ENCODE measurements around the gene ZNF423. TPM values are rescaled to one million over a fixed set of nuclear protein-coding genes. Genes with fewer than 3 reads are reported as not detected.

ZNF423 gene
- total RNA-seq, 1 experiment from 2014 or later = not detected

- DNase-seq (ENCODE audit: low read depth) = no peak
Observed at GRCh38 chr16:49826515-49826914, 29.4 kb downstream of the ZNF423 start.

- DNase-seq (ENCODE audit: low read depth) = no peak
Observed at GRCh38 chr16:49825041-49825440, 30.9 kb downstream of the ZNF423 start.

- DNase-seq (ENCODE audit: low read depth) = no peak
Observed at GRCh38 chr16:49824593-49824992, 31.3 kb downstream of the ZNF423 start.

GRCh38 chr16:49822649-49823370, 33.1 kb downstream of the ZNF423 start:
- no peak for DNase-seq (ENCODE audit: low read depth)

- no peak for DNase-seq (ENCODE audit: low read depth)
Observed at GRCh38 chr16:49821614-49822282, 34.2 kb downstream of the ZNF423 start.

- no peak for DNase-seq (ENCODE audit: low read depth)
Observed at GRCh38 chr16:49821156-49821555, 34.8 kb downstream of the ZNF423 start.

DNA sequence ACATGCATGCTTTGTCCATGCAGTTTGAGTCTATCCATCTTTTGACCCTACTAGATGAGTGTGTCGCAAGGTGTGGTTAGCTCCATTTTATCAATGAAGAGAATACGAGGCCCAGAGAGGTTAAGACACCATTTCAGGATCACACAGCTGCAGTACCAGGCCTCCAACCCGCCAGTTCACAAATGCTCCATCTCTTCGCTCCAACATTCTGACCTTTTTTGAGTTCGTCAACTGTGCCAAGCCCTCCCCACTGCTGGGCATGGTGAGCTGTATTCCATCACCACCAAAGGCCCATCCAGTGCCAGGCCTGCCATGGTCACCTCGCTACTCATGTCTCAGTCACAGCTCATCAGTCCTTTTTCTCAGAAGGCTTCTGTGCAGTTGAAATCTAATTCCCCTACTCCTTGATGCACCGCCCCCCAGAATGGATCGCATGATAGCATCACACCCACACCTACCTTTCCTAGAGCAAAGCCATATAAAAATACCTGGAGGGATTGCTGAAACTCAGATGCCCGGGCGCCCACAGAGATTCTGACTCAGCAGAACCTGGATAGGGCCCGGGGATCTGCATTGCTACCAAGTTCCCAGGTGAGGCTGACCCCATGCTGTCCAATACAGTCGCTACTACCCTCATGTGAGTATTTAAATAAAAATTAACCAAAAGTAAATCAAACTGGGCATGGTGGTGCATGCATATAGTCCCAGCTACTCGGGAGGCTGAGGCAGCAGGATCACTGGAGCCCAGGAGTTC, 38.0 kb downstream of the ZNF423 start:
- DNase-seq (ENCODE audit: low read depth) = no peak

GRCh38 chr16:49816875-49817274, 39.0 kb downstream of the ZNF423 start:
- no peak for DNase-seq (ENCODE audit: low read depth)

DNA sequence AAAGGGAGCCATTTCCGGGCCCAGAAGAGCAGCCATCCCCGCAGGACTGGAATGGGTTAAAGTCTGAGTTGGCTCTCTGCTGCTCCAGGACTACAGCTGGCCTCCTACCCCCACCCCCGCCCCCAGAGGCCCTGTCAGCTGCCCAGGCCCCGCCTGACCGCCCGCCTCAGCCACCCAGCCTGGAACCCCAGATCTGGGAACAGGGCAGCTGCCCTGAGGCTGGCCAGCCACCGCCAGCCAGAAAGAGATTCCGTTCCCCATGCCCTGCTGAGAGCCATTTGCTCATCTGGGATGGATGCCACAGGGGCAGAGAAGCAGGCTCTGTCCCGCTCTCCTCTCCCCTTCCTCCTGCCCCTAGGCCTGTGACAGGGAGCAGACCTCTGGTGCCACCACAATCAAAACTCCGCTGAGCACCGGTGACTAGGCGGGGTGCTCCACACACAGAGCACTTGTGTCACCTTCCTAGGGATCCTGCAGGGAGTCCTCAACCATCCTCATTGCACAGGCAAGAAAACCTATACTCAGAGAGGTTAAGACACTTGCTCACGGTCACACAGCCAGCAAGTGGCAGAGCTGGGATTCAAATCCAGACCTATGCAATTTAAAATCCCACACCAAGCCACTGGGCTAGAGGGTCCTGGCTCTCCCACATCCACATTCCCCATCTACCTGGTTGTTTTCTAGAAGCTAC, 44.1 kb downstream of the ZNF423 start:
- no peak for DNase-seq (ENCODE audit: low read depth)

DNA sequence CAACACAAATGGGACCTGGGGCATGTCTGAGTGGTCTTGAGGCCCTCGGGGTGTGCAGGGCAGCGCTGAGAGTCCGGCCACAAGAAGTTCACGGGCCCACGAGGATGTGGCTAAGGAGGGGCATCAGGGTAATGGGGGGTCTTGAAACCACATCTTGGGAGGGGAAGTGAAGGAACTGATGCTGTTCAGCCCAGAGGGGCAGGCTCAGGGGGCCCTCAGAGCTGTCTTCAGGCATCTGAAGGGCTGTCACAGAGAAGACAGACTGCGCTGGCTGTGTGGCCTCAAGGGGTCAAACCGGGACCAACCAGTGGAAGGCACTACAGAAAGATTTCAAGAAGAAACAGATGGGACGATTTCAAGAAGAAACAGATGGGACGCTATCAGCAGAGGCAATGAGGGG, 45.1 kb downstream of the ZNF423 start:
- DNase-seq (ENCODE audit: low read depth) = no peak

DNA sequence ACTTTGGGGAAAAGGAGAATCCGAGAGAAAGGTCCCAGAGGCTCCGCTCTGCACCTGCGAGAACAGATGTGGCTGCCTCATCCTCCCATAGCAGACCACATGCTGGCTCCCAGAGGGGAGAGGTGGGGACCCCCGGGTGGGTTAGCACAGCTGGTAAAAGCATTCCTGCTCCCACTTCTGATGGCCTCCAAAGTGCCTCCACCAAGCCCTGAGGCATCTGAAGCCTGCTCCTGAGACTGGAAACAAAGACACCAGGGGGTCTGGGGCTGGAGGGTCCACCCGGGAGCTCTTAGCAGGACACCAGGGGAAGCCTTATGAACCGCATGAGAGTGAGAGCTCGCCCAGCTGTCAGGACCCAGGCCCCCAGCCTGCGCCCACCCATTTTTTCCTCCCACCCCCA, 46.4 kb downstream of the ZNF423 start:
- no peak for DNase-seq (ENCODE audit: low read depth)

DNA sequence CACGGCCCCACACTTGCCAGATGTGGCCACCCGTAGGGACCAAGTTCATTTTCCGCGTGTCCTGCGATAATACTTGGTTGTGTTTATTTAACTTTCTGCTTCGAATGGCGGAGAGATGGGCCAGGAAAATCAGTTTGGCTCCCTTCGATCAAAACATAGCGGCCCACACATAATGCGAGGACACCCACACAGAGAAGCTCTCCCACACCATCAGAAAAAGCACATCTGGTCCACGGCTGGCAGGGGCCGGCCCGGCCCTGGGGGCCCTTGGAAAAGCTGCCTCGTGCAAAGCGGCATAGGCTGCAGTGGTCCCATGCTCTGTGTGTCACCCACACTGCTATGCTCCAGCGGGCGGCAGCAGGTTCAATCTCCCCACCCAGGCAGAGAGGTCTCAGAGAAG, 46.9 kb downstream of the ZNF423 start:
- DNase-seq (ENCODE audit: low read depth) = no peak

GRCh38 chr16:49806446-49806845, 49.5 kb downstream of the ZNF423 start:
- DNase-seq (ENCODE audit: low read depth) = peak; percentile 20

GRCh38 chr16:49801290-49801689, 54.6 kb downstream of the ZNF423 start:
- no peak for DNase-seq (ENCODE audit: low read depth)

GRCh38 chr16:49800876-49801275, 55.0 kb downstream of the ZNF423 start:
- DNase-seq (ENCODE audit: low read depth) = no peak

- DNase-seq (ENCODE audit: low read depth) = no peak
Observed at GRCh38 chr16:49800441-49800840, 55.5 kb downstream of the ZNF423 start.

DNA sequence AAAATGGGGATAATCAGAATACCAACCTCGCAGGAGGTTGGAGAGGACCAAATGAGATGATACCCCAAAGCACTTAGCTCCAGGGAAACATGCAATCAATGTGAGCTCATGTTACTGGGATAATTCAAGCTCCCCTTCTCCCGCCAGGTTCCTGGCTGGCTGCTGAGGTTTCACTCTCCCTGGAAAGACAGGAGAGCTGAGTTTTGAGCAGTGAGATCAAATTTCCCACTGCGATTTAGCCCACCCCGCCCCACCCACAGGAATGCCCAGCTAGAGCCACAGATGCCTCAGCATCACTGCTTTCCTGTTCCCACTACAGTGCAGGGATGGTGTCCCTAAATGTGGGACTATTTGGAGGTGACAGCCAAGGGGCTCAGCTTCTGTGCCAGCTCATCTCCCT, 56.7 kb downstream of the ZNF423 start:
- no peak for DNase-seq (ENCODE audit: low read depth)

- DNase-seq (ENCODE audit: low read depth) = no peak
Observed at GRCh38 chr16:49795513-49795912, 60.4 kb downstream of the ZNF423 start.

DNA sequence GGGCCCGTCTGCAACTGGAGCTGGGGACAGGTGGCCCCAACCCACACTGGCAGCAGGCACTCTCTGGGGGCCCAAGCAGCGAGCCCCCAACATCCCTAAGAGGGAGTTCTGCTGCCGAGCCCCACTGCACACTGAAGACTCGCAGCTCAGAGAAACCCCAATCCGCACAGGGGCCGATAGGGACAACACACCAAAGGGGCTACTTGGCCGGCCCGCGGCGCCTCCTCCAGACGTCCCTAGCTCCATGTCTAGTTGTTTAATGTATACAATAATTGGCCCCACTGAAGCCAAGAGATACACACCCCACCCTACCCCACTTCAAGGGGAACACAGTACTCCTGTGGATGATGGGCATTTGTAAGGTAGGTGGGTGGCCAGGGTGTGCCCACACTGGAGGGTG, 62.7 kb downstream of the ZNF423 start:
- no peak for DNase-seq (ENCODE audit: low read depth)

DNA sequence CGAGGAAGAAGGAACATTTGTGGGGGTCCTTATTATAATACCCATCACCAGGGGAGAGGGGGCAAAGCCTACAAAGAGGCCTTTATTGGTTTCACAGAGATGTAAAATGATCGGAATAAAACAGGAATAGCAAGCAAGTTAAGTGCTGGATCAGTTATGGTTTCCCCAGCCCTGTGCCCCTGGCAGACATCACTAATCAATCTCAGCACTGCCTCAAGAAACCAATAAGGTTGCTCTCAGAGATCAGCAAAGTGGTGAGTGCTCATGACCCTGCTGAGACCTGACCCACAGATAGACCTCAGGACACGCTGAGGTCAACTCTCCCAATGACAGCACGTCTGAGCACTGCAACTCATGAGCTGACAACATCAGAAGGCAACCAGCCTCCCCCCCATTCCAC, 66.3 kb downstream of the ZNF423 start:
- DNase-seq (ENCODE audit: low read depth) = no peak

GRCh38 chr16:49788986-49789385, 66.9 kb downstream of the ZNF423 start:
- DNase-seq (ENCODE audit: low read depth) = no peak

DNA sequence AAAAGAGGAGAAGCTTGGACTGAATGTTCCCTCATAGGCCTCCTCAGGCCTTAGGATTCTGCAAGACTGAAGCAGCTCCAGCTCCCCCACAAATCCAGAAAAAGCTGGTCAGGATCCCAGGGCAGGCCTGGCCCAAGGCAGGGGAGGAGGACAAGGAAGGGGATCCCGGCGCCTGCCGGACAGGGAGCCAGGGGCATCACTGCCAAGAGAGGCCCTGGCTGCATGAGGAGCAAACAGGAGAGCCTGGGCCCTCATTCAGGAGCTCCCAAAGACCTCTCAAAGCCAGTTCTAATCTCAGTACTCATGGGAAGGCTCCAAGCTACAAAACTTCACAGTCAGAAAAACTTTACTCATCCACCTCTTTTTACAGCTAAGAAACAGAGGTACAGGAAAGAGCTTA, 67.3 kb downstream of the ZNF423 start:
- no peak for DNase-seq (ENCODE audit: low read depth)
